IPS DF 19.7 (cell line): ENCODE data around the gene SLC25A48.
A peak's percentile ranks its signal among the peaks of the same experiment; 100 is the strongest.

Experiments used
- DNase-seq: peaks from one replicate; pipeline ENCODE4 v3.0.0-alpha.2; 2013; ENCODE audit warnings: low read depth, low spot score

Gene SLC25A48

GRCh38 chr5:135881244-135881643 is 46.8 kb downstream of the SLC25A48 start:
- no peak for DNase-seq

- no peak for DNase-seq
These were observed 47.4 kb downstream of the SLC25A48 start for GRCh38 chr5:135881819-135882218.

GRCh38 chr5:135883026-135883425 is 48.6 kb downstream of the SLC25A48 start:
- no peak for DNase-seq

DNA sequence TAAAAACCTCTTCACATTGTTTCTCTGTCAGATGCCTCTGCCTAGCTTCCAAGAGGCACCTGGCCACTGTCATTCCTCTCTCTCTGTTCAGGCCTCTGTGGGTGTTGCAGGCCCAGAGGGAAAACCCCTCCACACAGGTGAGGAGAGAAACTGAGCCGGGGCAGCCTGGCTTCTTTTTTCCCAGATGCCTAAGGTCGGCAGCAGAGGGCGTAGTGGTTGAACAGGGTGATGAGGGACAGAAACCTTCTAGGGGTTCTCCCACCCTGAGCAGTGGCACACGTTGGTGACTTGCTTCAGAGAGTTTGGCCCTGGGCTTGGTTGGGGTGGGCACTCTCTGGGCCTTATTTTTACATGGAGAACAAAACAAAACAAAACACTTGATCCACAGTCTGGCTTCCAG is 49.0 kb downstream of the SLC25A48 start:
- no peak for DNase-seq

DNA sequence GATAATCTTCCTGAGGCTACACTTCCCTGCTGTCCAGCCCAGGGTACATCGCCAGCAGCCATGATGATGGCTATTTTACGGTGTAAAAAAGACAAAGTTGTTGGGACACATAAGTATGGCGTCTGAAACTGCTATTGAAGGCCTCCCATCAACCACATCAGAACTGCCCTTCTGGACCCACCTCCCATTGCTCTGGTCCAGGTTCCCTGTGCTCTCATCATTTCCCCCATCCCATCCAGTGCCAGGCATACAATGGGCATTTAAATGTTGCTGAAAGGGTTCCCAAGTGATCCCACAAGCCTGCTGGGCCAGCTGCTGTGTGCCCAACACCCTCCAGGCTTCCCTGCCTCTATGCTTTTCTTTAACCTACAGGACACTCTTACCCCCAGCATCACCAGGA is 50.6 kb downstream of the SLC25A48 start:
- DNase-seq = no peak

DNA sequence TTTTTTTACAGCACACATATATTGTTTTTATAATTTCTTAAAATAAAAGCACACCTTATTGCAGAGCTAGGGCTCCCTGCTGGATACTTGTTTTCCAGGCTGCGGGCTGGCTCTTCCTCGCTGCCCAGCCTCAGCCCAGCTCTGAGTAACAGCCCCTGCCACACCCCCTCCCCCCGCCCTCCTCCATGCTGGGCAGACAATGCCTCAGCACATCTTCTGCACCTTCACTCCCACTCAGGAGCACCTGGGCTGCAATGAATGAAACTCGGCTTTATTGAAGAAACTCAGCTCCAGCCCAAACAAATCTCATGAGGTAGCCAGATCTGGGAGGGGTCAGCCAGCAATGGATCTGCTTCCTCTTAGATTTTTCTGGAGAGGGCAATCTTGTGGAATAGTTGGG is 51.7 kb downstream of the SLC25A48 start:
- DNase-seq = no peak

DNA sequence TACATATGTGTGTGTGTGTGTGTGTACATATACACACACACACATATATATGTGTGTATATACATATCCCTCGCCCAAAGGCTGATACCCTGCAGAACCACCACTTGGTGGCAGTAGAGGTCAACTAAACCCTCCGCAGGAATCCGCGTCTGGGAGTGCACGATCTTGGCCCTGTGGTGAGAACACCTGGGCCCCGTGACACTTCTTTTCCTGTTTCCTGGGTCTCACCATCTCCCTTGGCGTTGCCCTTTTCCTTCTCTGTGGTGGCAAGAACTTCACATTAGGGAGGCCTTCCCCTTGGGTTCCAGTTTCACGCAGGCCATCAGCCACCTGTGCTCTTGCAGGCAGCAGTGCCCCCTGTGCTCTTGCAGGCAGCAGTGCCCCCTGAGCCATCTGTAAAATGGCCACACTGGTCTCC is 53.0 kb downstream of the SLC25A48 start:
- DNase-seq = peak; percentile 48

DNA sequence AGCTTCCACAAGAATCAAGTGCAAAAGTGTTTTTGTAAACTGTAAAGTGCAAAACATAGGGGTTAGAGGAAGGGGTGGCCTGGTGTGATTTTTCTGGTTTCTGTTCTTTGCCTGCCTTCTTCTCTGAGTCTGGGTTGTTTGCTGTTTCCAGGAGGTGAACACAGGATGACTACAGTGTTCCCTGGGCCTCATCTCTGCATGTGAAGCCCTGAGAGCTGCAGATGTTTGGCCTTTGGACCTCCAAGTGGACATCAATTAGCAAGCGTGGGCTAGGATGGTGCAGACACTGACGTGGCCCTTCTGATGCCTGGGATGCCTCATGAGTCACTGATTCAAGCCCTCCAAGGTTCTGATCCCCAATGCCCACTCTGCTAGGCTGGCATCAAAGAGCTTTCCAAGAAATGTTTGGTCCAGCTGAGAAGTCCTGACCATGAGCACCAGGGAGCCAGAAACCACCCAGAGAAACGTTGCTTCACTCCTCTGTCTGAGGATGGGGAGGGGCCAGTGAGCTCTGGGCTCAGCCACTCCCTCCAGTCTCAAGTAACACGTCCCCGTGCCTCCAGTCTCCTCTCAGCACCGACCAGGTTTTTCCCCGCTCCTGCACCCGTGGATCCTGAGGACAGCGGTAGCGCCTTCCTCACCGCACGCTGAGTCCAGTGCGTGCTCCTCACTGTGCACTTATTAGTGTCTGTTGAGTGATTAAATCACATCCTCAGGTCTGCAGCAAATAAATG is 53.6 kb downstream of the SLC25A48 start:
- no peak for DNase-seq

GRCh38 chr5:135890296-135890695 is 55.8 kb downstream of the SLC25A48 start:
- no peak for DNase-seq

DNA sequence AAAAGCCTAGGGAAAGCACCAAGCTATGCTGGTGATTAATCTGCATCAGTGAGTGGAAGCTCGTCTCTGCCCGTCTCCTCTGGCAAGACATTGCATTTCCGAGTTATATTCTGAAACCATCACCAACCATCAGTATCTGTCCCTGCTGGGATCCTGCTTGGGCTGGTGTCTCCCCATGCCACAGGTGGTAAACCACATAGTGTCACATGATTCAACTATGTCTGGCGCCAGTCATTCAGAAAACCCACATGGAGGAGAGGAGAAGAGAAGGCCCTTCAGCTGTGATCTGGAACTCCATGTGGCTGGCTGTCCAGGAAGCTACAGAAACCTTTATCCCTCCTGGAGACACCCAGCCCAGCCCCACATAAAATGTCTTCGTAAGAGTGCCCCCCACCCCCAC is 56.4 kb downstream of the SLC25A48 start:
- no peak for DNase-seq

DNA sequence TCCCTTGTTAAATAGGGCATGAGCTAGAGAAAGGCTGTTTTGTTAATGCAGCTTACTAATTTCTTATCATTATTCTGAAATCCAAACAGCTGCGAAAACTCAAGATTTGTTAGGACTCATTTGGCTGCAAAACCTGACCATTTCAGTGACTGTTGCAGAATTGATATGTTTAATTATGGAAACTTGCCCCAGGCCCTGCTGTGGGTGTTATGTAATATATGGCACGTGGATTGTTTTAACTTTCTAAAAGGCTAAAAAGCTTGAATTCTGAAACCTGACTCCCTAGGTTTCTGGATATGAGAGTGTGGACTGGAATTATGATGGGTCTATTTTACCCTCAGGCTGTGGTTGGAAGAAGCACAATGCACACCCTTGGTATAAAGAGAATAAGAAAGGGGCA is 56.8 kb downstream of the SLC25A48 start:
- no peak for DNase-seq

GRCh38 chr5:135891791-135892190 is 57.3 kb downstream of the SLC25A48 start:
- DNase-seq = peak; percentile 56

DNA sequence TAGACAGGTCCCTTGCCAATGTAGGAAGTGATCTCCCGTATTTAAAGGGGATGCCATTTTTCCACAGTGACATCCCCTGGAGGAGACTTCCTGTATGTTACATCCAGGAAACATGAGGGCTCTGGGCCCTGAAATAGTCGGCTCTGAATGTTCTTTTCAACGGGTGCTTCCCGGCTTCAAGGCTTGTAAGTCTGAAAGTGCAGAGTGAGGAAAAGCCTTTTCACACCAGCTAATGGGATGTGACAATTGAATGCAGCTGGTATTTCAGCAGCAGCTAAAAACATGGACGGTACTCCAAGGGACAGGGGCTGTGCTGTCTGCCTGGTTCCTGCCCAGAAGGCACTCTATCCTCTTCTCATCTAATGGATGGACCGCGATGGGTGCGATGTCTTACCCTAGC is 59.8 kb downstream of the SLC25A48 start:
- no peak for DNase-seq

DNA sequence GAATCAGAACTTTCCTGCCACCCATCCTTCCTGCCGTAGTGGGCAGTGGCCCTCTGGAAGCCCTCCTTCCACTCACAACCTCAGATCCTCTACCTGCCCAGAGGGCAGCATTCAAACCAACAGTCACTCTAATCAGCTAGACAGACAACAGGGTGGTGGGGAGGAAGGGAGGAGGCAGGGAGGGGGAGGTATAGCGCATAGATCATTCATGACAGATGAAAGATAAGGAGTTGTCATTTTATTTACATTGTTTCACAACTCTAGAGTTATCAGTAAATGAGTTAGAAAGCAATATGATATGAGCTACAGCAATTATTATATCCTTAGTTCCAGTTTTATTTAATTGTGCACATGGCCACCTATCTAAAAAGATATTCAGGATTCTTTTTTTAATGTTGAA is 60.3 kb downstream of the SLC25A48 start:
- no peak for DNase-seq

- DNase-seq = no peak
These were observed 61.1 kb downstream of the SLC25A48 start, which contains the start of gene IL9 for GRCh38 chr5:135895474-135896006. Gene IL9, minus strand, starts transcription at chr5:135895841. Its CDS starts 25 bp downstream, at chr5:135895816.

GRCh38 chr5:135898651-135899050 is 64.2 kb downstream of the SLC25A48 start:
- no peak for DNase-seq

DNA sequence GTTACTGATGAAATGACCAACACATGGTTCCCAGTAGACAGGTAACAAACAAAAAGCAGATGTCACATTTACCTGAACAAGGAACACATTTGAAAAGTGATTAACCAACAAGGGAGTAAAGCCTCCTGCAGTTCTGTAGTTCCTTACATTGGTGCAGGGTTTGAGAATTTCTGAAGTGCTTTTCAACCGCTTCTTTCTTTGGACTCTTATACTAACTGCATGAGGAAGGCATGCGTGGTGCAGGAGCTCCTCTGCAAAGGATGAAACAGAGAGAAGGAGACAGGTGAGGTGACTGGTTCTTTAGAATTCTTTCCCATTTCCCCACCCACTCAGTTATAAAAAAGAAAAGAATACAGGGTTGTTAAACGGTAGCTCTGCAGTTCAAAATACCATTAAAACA is 65.8 kb downstream of the SLC25A48 start:
- no peak for DNase-seq

GRCh38 chr5:135901633-135902032 is 67.2 kb downstream of the SLC25A48 start:
- DNase-seq = no peak

GRCh38 chr5:135905144-135905543 is 70.7 kb downstream of the SLC25A48 start:
- DNase-seq = no peak

GRCh38 chr5:135913713-135914626 is 79.5 kb downstream of the SLC25A48 start:
- DNase-seq = no peak

- DNase-seq = no peak
These were observed 81.1 kb downstream of the SLC25A48 start for GRCh38 chr5:135915466-135916001.

GRCh38 chr5:135916638-135917263 is 82.3 kb downstream of the SLC25A48 start:
- no peak for DNase-seq
